ENCODE results near the gene CARD6.
"Not testable (repeated sequence)": the region's sequence is repeated elsewhere in the genome, so short reads cannot be mapped to it uniquely, and the experiment has no call there.

DNA sequence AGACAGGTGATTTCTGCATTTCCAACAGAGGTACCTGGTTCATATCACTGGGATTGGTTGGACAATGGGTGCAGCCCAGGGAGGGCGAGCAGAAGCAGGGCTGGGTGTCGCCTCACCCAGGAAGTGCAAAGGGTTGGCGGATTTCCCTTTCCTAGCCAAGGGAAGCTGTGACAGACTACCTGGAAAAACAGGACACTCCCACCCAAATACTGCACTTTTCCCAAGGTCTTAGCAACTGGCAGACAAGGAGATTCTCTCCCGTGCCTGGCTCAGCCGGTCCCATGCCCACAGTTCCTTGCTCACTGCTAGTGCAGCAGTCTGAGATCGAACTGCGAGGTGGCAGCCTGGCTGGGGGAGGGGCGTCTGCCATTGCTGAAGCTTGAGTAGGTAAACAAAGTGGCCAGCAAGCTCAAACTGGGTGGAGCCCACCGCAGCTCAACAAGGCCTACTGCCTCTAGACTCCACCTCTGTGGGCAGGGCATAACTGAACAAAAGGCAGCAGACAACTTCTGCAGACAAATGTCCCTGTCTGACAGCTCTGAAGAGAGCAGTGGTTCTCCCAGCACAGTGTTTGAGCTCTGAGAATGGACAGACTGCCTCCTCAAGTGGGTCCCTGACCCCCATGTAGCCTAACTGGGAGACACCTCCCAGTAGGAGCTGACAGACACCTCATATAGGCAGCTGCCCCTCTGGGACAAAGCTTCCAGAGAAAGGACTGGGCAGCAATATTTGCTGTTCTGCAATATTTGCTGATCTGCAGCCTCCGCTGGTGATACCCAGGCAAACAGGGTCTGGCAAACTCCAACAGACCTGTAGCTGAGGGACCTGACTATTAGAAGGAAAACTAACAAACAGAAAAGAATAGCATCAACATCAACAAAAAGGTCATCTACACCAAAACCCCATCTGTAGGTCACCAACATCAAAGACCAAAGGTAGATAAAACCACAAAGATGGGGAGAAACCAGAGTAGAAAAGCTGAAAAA lies 54.6 kb downstream of the CARD6 start:
- TF ChIP-seq, protein P1, sequence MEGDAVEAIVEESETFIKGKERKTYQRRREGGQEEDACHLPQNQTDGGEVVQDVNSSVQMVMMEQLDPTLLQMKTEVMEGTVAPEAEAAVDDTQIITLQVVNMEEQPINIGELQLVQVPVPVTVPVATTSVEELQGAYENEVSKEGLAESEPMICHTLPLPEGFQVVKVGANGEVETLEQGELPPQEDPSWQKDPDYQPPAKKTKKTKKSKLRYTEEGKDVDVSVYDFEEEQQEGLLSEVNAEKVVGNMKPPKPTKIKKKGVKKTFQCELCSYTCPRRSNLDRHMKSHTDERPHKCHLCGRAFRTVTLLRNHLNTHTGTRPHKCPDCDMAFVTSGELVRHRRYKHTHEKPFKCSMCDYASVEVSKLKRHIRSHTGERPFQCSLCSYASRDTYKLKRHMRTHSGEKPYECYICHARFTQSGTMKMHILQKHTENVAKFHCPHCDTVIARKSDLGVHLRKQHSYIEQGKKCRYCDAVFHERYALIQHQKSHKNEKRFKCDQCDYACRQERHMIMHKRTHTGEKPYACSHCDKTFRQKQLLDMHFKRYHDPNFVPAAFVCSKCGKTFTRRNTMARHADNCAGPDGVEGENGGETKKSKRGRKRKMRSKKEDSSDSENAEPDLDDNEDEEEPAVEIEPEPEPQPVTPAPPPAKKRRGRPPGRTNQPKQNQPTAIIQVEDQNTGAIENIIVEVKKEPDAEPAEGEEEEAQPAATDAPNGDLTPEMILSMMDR (IDR thresholded peaks at IDR 0.05) = not testable (repeated sequence)
- TF ChIP-seq POLR2A (IDR thresholded peaks at IDR 0.05) = not testable (repeated sequence)

Data from uterus (tissue), 2 donors.